ENCODE results near the gene PSMA8.
"Not testable (repeated sequence)": the region's sequence is repeated elsewhere in the genome, so short reads cannot be mapped to it uniquely, and the experiment has no call there.

Gene PSMA8

GRCh38 chr18:26176134-26176533 lies 42.5 kb downstream of the PSMA8 start:
- DNase-seq, result no peak

- no peak for DNase-seq
These were observed 47.7 kb downstream of the PSMA8 start for GRCh38 chr18:26181343-26181826.

GRCh38 chr18:26183395-26184112 lies 49.9 kb downstream of the PSMA8 start:
- DNase-seq, result no peak

- no peak for DNase-seq
These were observed 51.6 kb downstream of the PSMA8 start for GRCh38 chr18:26185267-26185666.

- DNase-seq, result no peak
These were observed 56.8 kb downstream of the PSMA8 start for GRCh38 chr18:26190506-26190905.

GRCh38 chr18:26192233-26192632 lies 58.6 kb downstream of the PSMA8 start:
- DNase-seq, result no peak

GRCh38 chr18:26196605-26197004 lies 62.9 kb downstream of the PSMA8 start:
- no peak for DNase-seq

- not testable (repeated sequence) for DNase-seq
These were observed 68.3 kb downstream of the PSMA8 start for GRCh38 chr18:26202001-26202400.

GRCh38 chr18:26205318-26205717 lies 71.6 kb downstream of the PSMA8 start:
- DNase-seq, result no peak

GRCh38 chr18:26206488-26206887 lies 72.8 kb downstream of the PSMA8 start:
- no peak for DNase-seq

GRCh38 chr18:26207937-26208336 lies 74.3 kb downstream of the PSMA8 start:
- DNase-seq, result no peak

GRCh38 chr18:26208977-26209376 lies 75.3 kb downstream of the PSMA8 start:
- no peak for DNase-seq

GRCh38 chr18:26210147-26210546 lies 76.5 kb downstream of the PSMA8 start:
- DNase-seq, result no peak

- DNase-seq, result no peak
These were observed 81.7 kb downstream of the PSMA8 start for GRCh38 chr18:26215247-26215970.

GRCh38 chr18:26225022-26225693 lies 91.5 kb downstream of the PSMA8 start:
- DNase-seq, result no peak

GRCh38 chr18:26225915-26226228 lies 92.2 kb downstream of the PSMA8 start:
- DNase-seq, result no peak

- peak; percentile 92 for DNase-seq
These were observed 92.8 kb downstream of the PSMA8 start, which contains the start of gene TAF4B for GRCh38 chr18:26226229-26227050. Gene TAF4B (plus strand): TSS chr18:26226445. CDS start chr18:26226934, 489 bp downstream.

GRCh38 chr18:26227051-26227670 lies 93.5 kb downstream of the PSMA8 start:
- DNase-seq, result peak; percentile 6

- DNase-seq, result no peak
These were observed 95.0 kb downstream of the PSMA8 start for GRCh38 chr18:26228562-26229260.

- DNase-seq, result no peak
These were observed 96.8 kb downstream of the PSMA8 start for GRCh38 chr18:26230497-26230896.

- DNase-seq, result no peak
These were observed 99.5 kb downstream of the PSMA8 start for GRCh38 chr18:26233208-26233607.

GRCh38 chr18:26237363-26237762 lies 103.7 kb downstream of the PSMA8 start:
- not testable (repeated sequence) for DNase-seq

Data from EL (cell line).